ENCODE measurements around the gene S100A10. TPM values are rescaled to one million over a fixed set of nuclear protein-coding genes. Genes with fewer than 3 reads are reported as not detected.

The S100A10 gene
- total RNA-seq, 1 experiment from 2014 or later: 2,143 TPM

- no peak for TF ChIP-seq CTCF (IDR thresholded peaks at IDR 0.05; ENCODE audit: insufficient read depth in 1 of 2, low read depth in 1 of 2, low read length in 1 of 2, severe bottlenecking in 1 of 2, unreplicated experiment in 1 of 2)
- DNase-seq: peak; percentile 80 to 82
- Mint-ChIP-seq H3K4me1 (ENCODE audit: low read depth, unreplicated experiment) (peaks cover 20% of the 10 kb centered on the region), H3K4me3 (ENCODE audit: unreplicated experiment) (no peak overlapping the region), H3K9me3 (ENCODE audit: unreplicated experiment) (no peaks in the 10 kb centered on the region), H3K36me3 (ENCODE audit: insufficient read depth, unreplicated experiment) (no peaks in the 10 kb centered on the region), H3K27ac (ENCODE audit: unreplicated experiment) (peak overlapping the region; percentile 87), H3K27me3 (ENCODE audit: insufficient read depth, unreplicated experiment) (no peaks in the 10 kb centered on the region)
- intact Hi-C loops (cut with micrococcal nuclease; ENCODE audit: unreplicated experiment): no loop called here
- Histone ChIP-seq H3K4me3 (ENCODE audit: low read depth, low read length) (no peak overlapping the region), H3K36me3 (ENCODE audit: control insufficient read depth, insufficient read depth, low read length) (no peaks in the 10 kb centered on the region), H3K27me3 (replicated peaks; ENCODE audit: control insufficient read depth, insufficient read depth, low read length) (no peaks in the 10 kb centered on the region), H3K9me3 (no peaks in the 10 kb centered on the region), H3K4me1 (peaks cover 5% of the 10 kb centered on the region; the same call in 1 of the 2 replicates)
- ChIA-PET POLR2A (interaction anchor here (1.1 kb wide), 1 partner anchor 42 kb away, joined by 3 read pairs; no protein-coding TSS in a partner anchor), CTCF (no interaction called here)
- no TSS peak for BruUV-seq (replicated peaks)
Measured at GRCh38 chr1:151945725-151946722, 47.6 kb downstream of the S100A10 start.

GRCh38 chr1:151944857-151945575, 48.6 kb downstream of the S100A10 start:
- CTCF ChIA-PET: no interaction called here
- Mint-ChIP-seq H3K36me3 (ENCODE audit: insufficient read depth, unreplicated experiment) (no peaks in the 10 kb centered on the region), H3K9me3 (ENCODE audit: unreplicated experiment) (no peaks in the 10 kb centered on the region), H3K27me3 (ENCODE audit: insufficient read depth, unreplicated experiment) (no peaks in the 10 kb centered on the region), H3K4me3 (ENCODE audit: unreplicated experiment) (no peak overlapping the region), H3K27ac (ENCODE audit: unreplicated experiment) (peak overlapping the region; percentile 87), H3K4me1 (ENCODE audit: low read depth, unreplicated experiment) (peaks cover 21% of the 10 kb centered on the region)
- POLR2A ChIA-PET: no interaction called here
- no peak for DNase-seq
- no TSS peak for BruUV-seq (replicated peaks)
- H3K4me1 ChIP-seq: peaks cover 5% of the 10 kb centered on the region; the same call in 1 of the 2 replicates
- no peak overlapping the region for H3K4me3 ChIP-seq (ENCODE audit: low read depth, low read length)
- intact Hi-C loops (cut with micrococcal nuclease; ENCODE audit: unreplicated experiment): no loop called here
- TF ChIP-seq CTCF (IDR thresholded peaks at IDR 0.05; ENCODE audit: insufficient read depth in 1 of 2, low read depth in 1 of 2, low read length in 1 of 2, severe bottlenecking in 1 of 2, unreplicated experiment in 1 of 2): no peak
- no peaks in the 10 kb centered on the region for H3K36me3 ChIP-seq (ENCODE audit: control insufficient read depth, insufficient read depth, low read length)
- no peaks in the 10 kb centered on the region for H3K27me3 ChIP-seq (replicated peaks; ENCODE audit: control insufficient read depth, insufficient read depth, low read length)
- no peaks in the 10 kb centered on the region for H3K9me3 ChIP-seq

GRCh38 chr1:151944126-151944856, 49.4 kb downstream of the S100A10 start:
- no peak for DNase-seq
- intact Hi-C loops (cut with micrococcal nuclease; ENCODE audit: unreplicated experiment): no loop called here
- Mint-ChIP-seq H3K27me3 (ENCODE audit: insufficient read depth, unreplicated experiment) (no peaks in the 10 kb centered on the region), H3K27ac (ENCODE audit: unreplicated experiment) (no peak overlapping the region), H3K36me3 (ENCODE audit: insufficient read depth, unreplicated experiment) (no peaks in the 10 kb centered on the region), H3K4me1 (ENCODE audit: low read depth, unreplicated experiment) (peaks cover 21% of the 10 kb centered on the region), H3K4me3 (ENCODE audit: unreplicated experiment) (no peak overlapping the region), H3K9me3 (ENCODE audit: unreplicated experiment) (no peaks in the 10 kb centered on the region)
- no peaks in the 10 kb centered on the region for H3K27me3 ChIP-seq (replicated peaks; ENCODE audit: control insufficient read depth, insufficient read depth, low read length)
- BruUV-seq (replicated peaks): no TSS peak
- H3K4me1 ChIP-seq: peaks cover 5% of the 10 kb centered on the region; the same call in 1 of the 2 replicates
- no peak for TF ChIP-seq CTCF (IDR thresholded peaks at IDR 0.05; ENCODE audit: insufficient read depth in 1 of 2, low read depth in 1 of 2, low read length in 1 of 2, severe bottlenecking in 1 of 2, unreplicated experiment in 1 of 2)
- no peak overlapping the region for H3K4me3 ChIP-seq (ENCODE audit: low read depth, low read length)
- ChIA-PET CTCF (no interaction called here), POLR2A (no interaction called here)
- no peaks in the 10 kb centered on the region for H3K9me3 ChIP-seq
- H3K36me3 ChIP-seq (ENCODE audit: control insufficient read depth, insufficient read depth, low read length): no peaks in the 10 kb centered on the region

All from Caco-2 (cell line).